ENCODE results near the gene BID. TPM values are rescaled to one million over a fixed set of nuclear protein-coding genes. Genes with fewer than 3 reads are reported as not detected.
"Not testable (repeated sequence)": the region's sequence is repeated elsewhere in the genome, so short reads cannot be mapped to it uniquely, and the experiment has no call there.

Gene BID
- polyA plus RNA-seq, 1 donor, result 21.4 TPM

DNA sequence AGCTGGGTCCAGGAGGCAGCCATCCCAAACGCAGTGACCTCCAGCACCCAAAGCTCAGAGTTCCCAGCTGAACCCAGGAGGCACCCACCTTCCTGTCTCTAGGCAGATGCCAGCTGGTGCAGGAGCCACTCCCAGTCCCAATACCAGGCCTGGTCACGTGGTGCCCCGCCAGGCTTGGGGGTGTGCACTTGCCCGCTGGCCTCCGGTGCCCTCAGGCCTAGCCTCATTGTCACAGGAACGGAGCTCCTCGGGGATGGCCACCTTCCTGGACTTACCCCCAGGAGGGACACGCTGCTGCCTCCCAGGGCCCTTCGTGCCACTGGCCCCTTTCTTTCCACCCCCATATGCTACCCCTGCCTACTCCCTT is 4.6 kb downstream of the BID start:
- no peak for DNase-seq (ENCODE audit: low read depth)

DNA sequence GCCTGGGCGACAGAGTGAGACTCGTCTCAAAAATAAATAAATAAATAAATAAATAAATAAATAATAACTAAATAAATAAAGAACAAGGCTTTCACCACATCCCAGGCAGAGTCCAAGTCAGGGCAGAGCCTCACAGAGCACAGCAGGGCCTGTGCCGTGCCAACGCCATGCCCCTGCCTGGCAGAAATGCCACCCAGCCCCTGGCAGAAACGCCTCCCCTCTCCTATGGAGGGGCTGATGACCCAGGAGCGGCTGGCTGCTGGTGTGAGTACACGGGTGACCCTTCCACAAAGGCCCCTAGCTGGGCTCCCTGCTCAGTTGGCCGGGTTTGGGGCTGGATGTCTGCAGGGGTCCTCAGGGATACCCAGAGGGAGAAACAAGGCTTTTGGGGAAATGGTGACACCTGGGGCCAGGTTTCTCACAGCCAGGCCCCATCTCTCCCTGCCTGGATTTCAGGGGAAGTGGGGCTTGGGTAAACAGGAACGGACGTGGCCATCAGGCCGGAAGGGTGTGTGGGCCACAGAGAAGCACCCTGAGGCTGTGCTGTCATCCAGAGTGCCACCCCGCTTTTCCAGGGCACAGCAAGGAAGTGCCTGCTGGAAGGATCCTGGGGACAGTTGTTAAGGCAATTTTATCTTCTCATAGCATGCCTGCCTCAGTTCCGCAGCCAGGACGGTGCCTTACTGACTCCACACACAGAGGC is 5.1 kb downstream of the BID start:
- no peak for DNase-seq (ENCODE audit: low read depth)

GRCh38 chr22:17767233-17768065 is 6.8 kb downstream of the BID start:
- DNase-seq (ENCODE audit: low read depth), result no peak

- DNase-seq (ENCODE audit: low read depth), result not testable (repeated sequence)
These were observed 9.4 kb downstream of the BID start for GRCh38 chr22:17764852-17765251.

DNA sequence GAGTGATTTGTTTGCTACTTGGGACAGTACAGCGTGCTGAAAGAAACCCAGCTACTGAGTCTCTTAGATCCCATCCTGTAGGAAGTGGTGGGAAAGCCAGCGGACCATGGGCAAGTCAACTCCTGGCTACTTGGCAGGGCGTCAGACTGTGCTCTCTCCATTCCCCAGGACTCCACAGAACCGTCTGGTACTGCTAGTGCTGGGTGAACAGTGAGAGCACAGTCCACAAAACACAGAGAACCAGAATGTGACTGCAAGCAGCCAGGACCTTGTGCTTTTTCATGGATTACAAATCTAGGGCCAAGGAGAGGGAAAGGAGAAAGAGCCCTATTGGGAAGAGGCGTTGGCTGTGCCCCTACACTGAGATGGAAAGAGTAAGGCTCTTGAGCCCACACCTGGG is 10.2 kb downstream of the BID start:
- DNase-seq (ENCODE audit: low read depth), result no peak

DNA sequence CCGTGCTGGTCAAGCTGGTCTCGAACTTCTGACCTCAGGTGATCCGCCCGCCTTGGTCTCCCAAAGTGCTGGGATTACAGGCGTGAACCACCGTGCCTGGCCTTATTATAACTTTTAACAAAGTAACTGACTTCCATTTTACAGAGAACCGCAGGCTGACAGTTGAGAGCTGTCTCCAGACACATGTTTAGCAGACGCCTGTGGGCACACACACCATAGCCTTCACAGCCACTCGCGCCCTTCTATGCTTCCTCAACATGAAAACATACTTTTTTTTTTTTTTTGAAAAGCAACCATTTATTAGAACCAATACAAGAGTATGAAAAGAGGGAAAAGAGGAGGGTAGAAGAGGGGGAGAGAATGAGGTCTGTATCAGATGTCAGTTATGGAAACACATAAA is 10.8 kb downstream of the BID start:
- not testable (repeated sequence) for DNase-seq (ENCODE audit: low read depth)

DNA sequence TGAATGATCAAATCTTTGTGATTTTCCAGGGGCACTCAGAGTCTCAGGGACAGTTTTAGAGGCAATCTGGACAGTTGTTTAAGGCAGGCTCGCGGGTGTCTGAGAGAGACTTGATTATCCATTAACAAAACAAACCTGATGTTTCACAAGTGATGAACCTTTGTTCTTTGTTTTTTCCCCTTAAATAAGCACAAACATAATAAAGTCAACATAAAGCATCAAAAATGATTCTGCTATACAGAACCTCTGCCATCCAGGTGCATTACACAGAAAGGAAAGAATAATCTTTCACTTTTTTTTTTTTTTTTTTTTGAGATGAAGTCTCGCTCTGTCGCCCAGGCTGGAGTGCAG is 13.2 kb downstream of the BID start:
- no peak for DNase-seq (ENCODE audit: low read depth)

DNA sequence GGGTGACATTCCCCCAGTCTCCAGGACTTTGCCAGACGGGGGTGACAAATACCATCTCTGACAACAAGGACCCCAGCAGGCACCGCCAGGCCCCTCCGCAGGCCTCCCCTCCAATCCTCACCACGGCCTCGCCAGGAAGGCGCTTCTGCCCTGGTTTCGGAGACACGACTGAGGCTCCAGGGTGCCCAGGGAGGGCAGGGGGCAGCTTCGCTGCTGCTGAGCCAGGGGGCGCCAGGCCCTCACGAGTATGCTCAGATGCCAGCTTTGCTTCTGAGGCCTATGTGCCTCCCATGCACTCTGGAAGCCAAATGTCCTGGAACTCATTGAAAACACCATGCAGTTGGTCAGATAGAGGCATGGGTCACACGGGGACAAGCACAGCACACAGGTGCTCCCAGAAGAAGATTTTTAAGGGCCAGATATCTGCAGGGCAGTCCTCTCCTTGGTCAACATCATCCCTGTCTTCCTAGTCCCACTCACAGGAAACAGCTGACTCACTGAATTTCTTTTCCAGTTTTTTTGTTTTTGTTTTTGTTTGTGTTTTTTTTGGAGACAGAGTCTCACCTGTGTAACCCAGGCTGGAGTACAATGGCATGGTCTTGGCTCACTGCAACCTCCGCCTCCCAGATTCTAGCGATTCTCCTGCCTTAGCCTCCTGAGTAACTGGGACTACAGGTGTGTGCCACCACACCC is 19.9 kb downstream of the BID start:
- DNase-seq (ENCODE audit: low read depth), result no peak

DNA sequence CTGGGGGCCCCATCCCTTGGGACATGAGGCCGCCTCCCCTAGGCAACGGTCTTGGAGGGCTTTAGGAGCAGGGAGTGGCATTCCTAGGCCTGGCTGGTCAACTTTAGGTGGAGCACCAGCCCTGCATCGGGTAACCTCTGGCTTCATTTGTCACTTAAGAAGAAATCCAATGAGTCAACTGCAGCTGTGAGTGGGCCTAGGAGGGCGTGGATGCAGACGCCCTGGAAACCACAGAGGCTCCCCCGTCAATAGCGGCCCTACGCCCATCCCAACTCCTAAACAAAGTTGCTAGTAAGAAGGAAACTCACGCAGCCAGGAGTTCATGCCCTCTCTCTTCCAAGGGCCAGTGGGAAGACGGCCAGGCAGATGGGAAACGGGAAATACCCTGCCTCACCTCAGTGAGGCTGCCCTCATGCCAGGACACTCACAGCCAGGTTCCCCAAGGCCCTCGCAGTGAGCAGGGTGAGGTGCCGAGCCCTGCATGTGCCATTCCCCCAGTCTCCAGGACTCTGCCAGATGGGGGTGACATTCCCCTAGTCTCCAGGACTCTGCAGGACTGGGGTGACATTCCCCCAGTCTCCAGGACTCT is 20.8 kb downstream of the BID start:
- DNase-seq (ENCODE audit: low read depth), result no peak

DNA sequence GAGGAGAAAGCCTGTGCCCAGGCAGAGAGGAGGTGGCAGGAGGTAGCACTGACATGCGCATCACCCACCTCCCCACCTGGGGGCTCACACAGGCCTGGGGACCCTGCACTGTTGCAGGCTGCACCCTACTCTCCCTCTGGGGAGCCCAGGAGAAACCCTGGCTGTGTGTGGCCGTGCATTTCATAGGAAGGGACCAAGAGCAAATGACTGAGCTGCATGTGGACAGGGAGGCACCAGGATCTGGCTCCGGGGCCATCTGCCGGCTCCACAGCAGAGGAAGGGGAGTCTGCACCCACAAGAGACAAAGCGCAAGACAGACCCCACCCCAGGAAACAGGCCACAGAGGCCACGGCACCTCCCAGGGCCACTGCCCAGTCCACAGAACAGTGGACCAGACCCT is 22.7 kb downstream of the BID start:
- no peak for DNase-seq (ENCODE audit: low read depth)

- DNase-seq (ENCODE audit: low read depth), result no peak
These were observed 24.5 kb downstream of the BID start for GRCh38 chr22:17749605-17750395.

DNA sequence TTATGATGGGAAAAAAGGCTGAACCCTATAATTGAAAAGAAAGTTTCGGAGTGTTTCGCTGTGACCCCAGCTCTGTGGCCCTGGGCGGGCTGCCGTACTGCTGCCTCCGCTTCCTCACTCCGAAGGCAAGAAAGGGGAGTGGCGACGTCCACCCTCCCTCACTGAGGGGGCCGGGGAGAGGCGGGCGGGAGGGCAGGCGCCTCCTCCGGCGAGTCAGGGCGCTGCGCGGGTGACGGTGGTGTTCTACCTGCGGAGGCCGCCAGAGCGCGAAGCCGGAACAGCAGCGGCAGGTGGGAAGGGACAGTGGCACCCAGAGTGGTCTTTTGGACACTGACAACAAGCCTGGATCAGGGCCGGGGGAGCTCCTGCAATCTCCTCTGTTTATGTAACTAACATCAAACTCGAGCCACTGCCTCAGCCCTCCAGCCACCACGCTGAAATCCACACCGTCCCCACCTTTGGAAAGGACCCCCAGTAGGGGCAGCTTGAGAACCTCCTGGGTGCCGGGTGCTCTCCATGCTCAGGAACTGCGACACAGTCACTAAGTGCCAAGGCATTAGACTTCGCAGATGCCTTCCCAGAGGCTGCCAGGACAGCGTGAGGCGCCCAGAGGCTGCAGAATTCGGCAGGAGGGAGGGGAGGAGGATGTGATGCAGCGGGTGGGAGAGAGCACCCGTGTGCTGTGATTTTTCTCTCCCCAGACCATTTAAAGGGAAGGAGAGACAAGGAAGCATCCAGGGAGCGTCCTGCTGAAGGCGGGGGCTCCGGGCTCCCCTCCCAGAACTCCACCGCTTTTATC is 25.5 kb downstream of the BID start:
- no peak for DNase-seq (ENCODE audit: low read depth)

- DNase-seq (ENCODE audit: low read depth), result no peak
These were observed 27.4 kb downstream of the BID start for GRCh38 chr22:17746916-17747315.

- DNase-seq (ENCODE audit: low read depth), result no peak
These were observed 29.8 kb downstream of the BID start for GRCh38 chr22:17744430-17744829.

DNA sequence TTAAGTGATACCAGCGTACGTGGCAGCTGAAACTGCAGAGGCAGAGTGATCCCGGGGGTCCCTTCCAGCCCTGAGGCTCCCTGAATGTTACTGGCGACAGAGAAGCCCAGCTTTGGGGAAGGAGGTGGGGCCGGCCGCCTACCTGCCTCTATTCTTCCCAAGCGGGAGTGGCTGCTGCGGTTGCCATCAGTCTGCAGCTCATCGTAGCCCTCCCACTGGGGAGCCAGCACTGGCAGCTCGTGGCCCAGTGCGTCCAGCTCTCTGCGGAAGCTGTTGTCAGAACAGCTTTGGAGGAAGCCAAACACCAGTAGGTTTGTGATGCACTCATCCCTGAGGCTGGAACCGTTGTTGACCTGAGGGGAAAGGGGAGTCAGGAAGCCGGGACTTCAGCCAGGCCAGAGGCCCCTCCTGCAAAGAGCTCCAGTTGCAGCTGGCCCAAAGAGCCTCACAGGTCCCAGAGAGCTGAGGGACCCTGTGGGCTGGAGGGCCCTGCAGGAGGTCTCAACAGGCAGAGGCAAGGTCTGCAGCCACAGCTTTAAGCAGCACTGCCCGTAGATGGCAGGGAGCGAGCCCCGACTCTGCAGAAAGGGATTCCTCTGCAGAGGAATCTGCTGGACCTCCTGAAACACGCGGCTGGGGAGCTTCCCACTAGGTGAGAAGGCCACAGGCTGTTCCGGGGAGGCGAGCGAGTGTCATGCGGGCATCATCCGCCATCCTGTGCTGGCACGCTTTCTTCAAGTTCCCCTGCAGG is 30.4 kb downstream of the BID start:
- DNase-seq (ENCODE audit: low read depth), result no peak

- no peak for DNase-seq (ENCODE audit: low read depth)
These were observed 31.8 kb downstream of the BID start for GRCh38 chr22:17742527-17742902.

GRCh38 chr22:17741866-17742526 is 32.3 kb downstream of the BID start:
- no peak for DNase-seq (ENCODE audit: low read depth)

GRCh38 chr22:17739196-17739975 is 34.9 kb downstream of the BID start:
- DNase-seq (ENCODE audit: low read depth), result no peak

Measured in forelimb muscle (tissue), 1 donor.